HepG2 (cell line): ENCODE measurements around the gene NELFB. TPM values are rescaled to one million over a fixed set of nuclear protein-coding genes. Genes with fewer than 3 reads are reported as not detected.
A peak's percentile ranks its signal among the peaks of the same experiment; 100 is the strongest.

Experiments used
- ERF ChIP-seq: IDR thresholded peaks from 2 replicates; pipeline ENCODE4 v1.6.1; 2018; ENCODE audit warnings: missing biosample characterization, missing genetic modification reagents
- KAT8 ChIP-seq: IDR thresholded peaks from 2 replicates; pipeline ENCODE4 v1.6.1; 2016; ENCODE audit warnings: missing genetic modification reagents, missing compliant biosample characterization
- KDM6A ChIP-seq: IDR thresholded peaks from 2 replicates; pipeline ENCODE4 v1.6.1; 2016; ENCODE audit warnings: low read depth
- MAFK ChIP-seq, 2 experiments: IDR thresholded peaks in 1 of 2; conservative IDR thresholded peaks in 1 of 2; 2 replicates each; pipeline ENCODE4 v1.6.1; 2011; ENCODE audit warnings: improper control_type of control experiment in 2 of 2, low read length in 2 of 2
- MATR3 ChIP-seq: sonication (generic); formaldehyde crosslinking; IDR thresholded peaks from 2 replicates; pipeline ENCODE4 v1.4.0; 2020; ENCODE audit warnings: missing genetic modification reagents
- MXD4 ChIP-seq: IDR thresholded peaks from 2 replicates; pipeline ENCODE4 v1.6.1; 2016; ENCODE audit warnings: mild to moderate bottlenecking, missing biosample characterization, missing genetic modification reagents
- NCOR1 ChIP-seq: fragments of 200-600 bp; sonication (generic); IDR thresholded peaks from 2 replicates; pipeline ENCODE4 v1.7.0; 2017; ENCODE audit warnings: antibody characterized with exemption, low read length, borderline replicate concordance
- PAXIP1 ChIP-seq: sonication (generic); formaldehyde crosslinking; conservative IDR thresholded peaks from 2 replicates; pipeline ENCODE4 v1.4.0; 2020; ENCODE audit warnings: mild to moderate bottlenecking, missing genetic modification reagents, moderate library complexity
- ZBTB2 ChIP-seq: sonication (generic); formaldehyde crosslinking; IDR thresholded peaks from 2 replicates; pipeline ENCODE4 v1.8.0; 2022; ENCODE audit warnings: low read depth, missing genetic modification reagents
- ZBTB33 ChIP-seq: sonication (generic); formaldehyde crosslinking; IDR thresholded peaks from 2 replicates; pipeline ENCODE4 v1.4.0; 2020; ENCODE audit warnings: missing genetic modification reagents
- ZNF30 ChIP-seq: sonication (generic); formaldehyde crosslinking; IDR thresholded peaks from 2 replicates; pipeline ENCODE4 v1.5.0; 2020; ENCODE audit warnings: mild to moderate bottlenecking, missing genetic modification reagents
- ZNF414 ChIP-seq: sonication (generic); formaldehyde crosslinking; IDR thresholded peaks from 2 replicates; pipeline ENCODE4 v1.5.0; 2020; ENCODE audit warnings: missing genetic modification reagents
- ZNF460 ChIP-seq: sonication (generic); formaldehyde crosslinking; IDR thresholded peaks from 2 replicates; pipeline ENCODE4 v1.5.1; 2020; ENCODE audit warnings: missing genetic modification reagents, mild to moderate bottlenecking, borderline replicate concordance
- ZNF746 ChIP-seq: sonication (generic); formaldehyde crosslinking; IDR thresholded peaks from 2 replicates; pipeline ENCODE4 v1.8.0; 2022; ENCODE audit warnings: mild to moderate bottlenecking, missing genetic modification reagents
- ZNF839 ChIP-seq: sonication (generic); formaldehyde crosslinking; IDR thresholded peaks from 2 replicates; pipeline ENCODE4 v1.4.0; 2020; ENCODE audit warnings: missing genetic modification reagents, mild to moderate bottlenecking, borderline replicate concordance
- polyA plus RNA-seq, 8 experiments: library from polyadenylated mRNA; depleted of rRNA in 3 of 8; stranded (reverse) in 7 of 8; unstranded in 1 of 8; fragments of >200 nt; fragmentation: Illumina TruSeq in 4 of 8; extraction: Trizol in 4 of 8; gene quantifications; 2 replicates each; pipeline versions ENCODE4 v1.2.1 to v1.2.3, GENCODE V29; 2011 to 2016; ENCODE audit warnings: low read depth in 4 of 8, missing spikeins in 1 of 8, mixed read lengths in 1 of 8; ENCODE audit not compliant: insufficient read depth in 1 of 8
- total RNA-seq, 5 experiments: library from RNA; depleted of rRNA; stranded (reverse); fragments of >200 nt; fragmentation: Illumina TruSeq; extraction: Trizol; gene quantifications; 2 replicates each; pipeline ENCODE4 v1.2.3, GENCODE V29; 2016; ENCODE audit warnings: low read depth in 1 of 5
- TF ChIP-seq, protein P1 (sequence below): sonication (generic); formaldehyde crosslinking; IDR thresholded peaks from 2 replicates; pipeline ENCODE4 v1.4.0; 2020; ENCODE audit warnings: missing genetic modification reagents, borderline replicate concordance
- TF ChIP-seq, protein P2 (sequence below): IDR thresholded peaks from 2 replicates; pipeline ENCODE4 v1.6.1; 2016; ENCODE audit warnings: mild to moderate bottlenecking, missing biosample characterization, missing genetic modification reagents

The NELFB gene
- total and polyA plus RNA-seq, 2 of the 13 experiments (the other 11 are each of a cell fraction or from before 2014, with no cell fraction given), result 26.5 to 45.8 TPM

GRCh38 chr9:137237759-137238726 lies 17.1 kb upstream of the NELFB start (continued):
- TF ChIP-seq PAXIP1 (CRISPR knock-in tag), result no peak
- TF ChIP-seq ERF (CRISPR knock-in tag), result 0 out of 2 replicates have a peak, but pooled peaks have one; percentile 23
- no peak for TF ChIP-seq NCOR1
- no peak for TF ChIP-seq ZNF460 (CRISPR knock-in tag)
- TF ChIP-seq ZBTB2 (CRISPR knock-in tag), result no peak
- TF ChIP-seq ZNF414 (CRISPR knock-in tag), result no peak
- TF ChIP-seq, protein P1, sequence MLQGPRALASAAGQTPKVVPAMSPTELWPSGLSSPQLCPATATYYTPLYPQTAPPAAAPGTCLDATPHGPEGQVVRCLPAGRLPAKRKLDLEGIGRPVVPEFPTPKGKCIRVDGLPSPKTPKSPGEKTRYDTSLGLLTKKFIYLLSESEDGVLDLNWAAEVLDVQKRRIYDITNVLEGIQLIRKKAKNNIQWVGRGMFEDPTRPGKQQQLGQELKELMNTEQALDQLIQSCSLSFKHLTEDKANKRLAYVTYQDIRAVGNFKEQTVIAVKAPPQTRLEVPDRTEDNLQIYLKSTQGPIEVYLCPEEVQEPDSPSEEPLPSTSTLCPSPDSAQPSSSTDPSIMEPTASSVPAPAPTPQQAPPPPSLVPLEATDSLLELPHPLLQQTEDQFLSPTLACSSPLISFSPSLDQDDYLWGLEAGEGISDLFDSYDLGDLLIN, result no peak
- no peak for TF ChIP-seq ZNF30 (CRISPR knock-in tag)
- TF ChIP-seq MXD4, result no peak
- TF ChIP-seq ZNF839 (CRISPR knock-in tag), result no peak
- no peak for TF ChIP-seq MATR3 (CRISPR knock-in tag)
- TF ChIP-seq MAFK (conservative IDR thresholded peaks at IDR 0.05 in 1 of 2, IDR thresholded peaks at IDR 0.05 in 1 of 2; ENCODE audit: low read length in 2 of 2), result no peak
- TF ChIP-seq ZBTB33, result peak; percentile 96
- TF ChIP-seq KDM6A, result no peak
- TF ChIP-seq ZNF746 (CRISPR knock-in tag), result no peak
- TF ChIP-seq KAT8 (CRISPR knock-in tag), result 0 out of 2 replicates have a peak, but pooled peaks have one; percentile 11
- TF ChIP-seq, protein P2, sequence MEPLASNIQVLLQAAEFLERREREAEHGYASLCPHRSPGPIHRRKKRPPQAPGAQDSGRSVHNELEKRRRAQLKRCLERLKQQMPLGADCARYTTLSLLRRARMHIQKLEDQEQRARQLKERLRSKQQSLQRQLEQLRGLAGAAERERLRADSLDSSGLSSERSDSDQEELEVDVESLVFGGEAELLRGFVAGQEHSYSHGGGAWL (CRISPR knock-in tag), result no peak
